M059J (cell line): ENCODE results near the gene HLF. TPM values are rescaled to one million over a fixed set of nuclear protein-coding genes. Genes with fewer than 3 reads are reported as not detected.
A peak's percentile ranks its signal among the peaks of the same experiment; 100 is the strongest.

Experiments
- DNase-seq: peaks from one replicate; pipeline ENCODE4 v3.0.0-alpha.2; 2012; ENCODE audit warnings: low read depth
- total RNA-seq: library from RNA; depleted of rRNA; stranded (reverse); fragments of >200 nt; shearing (Covaris generic); gene quantifications from 2 replicates; pipeline ENCODE4 v1.2.3, GENCODE V29; 2014

The HLF gene
- total RNA-seq, 1 experiment from 2014 or later, result 5.3 TPM

GRCh38 chr17:55275894-55276804, 11.4 kb downstream of the HLF start:
- DNase-seq, result peak; percentile 96

DNA sequence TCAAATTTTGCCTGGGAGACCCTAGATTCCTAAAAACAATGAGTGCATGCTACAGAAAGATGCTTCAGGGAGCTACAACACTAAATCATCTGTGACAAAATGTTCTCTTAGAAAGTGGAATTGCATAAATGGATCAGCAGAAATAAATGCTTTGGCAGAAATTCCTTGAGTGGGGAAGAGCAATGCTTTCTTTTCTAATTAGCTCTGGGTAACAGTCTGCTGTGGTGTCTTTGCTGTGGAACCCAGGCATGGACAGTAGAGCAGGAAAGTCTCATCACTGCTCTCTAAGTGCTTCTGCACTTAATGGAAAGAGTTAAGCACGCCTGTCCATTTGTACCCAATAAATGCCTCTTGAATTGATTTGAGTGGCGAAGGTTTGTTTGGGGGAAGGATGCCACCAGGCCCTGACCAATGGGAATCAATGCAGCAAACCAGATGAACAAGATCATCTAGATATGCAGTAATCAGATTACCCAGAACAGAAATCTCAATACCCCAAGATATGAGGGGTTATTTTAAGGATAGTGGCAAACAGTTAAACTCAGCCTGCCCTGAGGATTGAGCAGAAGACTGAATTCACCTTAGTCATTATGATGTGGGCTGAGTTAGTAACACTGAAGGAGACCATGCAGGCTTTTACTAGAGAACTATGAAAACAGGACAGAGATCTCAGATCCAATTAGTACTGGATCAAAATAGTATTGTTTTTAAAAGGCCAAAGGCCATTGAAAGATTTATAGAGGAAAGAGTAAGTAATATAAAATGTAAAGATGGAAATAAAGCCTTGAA, 13.6 kb downstream of the HLF start:
- DNase-seq, result no peak

DNA sequence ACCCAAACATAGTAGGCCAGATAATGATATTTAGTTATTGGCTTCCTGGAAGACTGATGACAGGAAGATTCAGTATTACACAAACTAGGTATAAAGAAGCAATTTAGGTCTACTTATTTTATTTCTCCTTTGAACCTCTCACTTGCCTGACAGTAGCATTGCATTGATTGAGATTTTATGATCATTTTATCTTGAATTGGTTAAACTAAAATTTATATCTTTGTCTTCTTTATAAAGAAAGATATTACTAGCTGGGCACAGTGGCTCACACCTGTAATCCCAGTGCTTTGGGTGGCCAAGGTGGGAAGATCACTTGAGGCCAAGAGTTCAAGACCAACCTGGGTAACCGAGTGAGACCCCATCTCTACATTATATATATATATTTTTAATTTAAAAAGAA, 14.4 kb downstream of the HLF start:
- DNase-seq, result no peak

DNA sequence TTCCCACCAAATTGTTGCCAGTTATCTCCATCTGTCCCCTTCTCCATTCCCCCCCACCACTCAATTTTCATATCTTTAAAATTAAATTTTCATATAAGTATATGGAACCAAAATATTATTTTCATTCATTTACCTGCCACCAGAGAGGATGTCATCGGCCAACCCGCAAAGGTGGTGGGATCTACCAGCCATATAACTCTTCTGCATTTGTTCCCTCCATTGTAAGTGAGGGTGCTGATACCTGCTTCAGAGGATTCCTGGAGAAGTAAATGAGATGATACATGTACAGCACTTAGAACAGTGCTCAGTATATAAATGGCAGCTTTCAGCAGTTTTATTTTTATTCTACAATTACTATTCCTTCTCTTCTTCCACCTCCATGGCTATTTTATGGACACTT, 15.0 kb downstream of the HLF start:
- DNase-seq, result no peak

DNA sequence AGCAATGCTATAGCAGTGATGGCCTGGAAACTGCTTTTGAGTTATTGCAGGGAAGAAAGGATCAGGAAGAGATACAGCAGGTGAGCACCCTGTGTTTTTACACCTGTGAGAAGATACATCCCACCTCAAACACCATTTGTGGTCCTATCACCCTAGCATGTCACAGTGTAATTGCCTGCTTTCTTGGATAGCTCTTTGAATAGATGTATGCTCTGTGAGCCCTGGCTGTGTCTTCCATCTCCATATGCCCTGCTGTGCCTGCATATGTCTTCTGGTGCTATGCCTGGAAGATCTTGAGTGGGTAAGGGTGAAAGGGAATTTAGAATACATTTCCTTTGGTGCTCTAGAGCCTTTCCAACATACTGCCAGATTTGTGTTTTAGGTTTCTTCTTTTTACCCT, 15.5 kb downstream of the HLF start:
- no peak for DNase-seq

DNA sequence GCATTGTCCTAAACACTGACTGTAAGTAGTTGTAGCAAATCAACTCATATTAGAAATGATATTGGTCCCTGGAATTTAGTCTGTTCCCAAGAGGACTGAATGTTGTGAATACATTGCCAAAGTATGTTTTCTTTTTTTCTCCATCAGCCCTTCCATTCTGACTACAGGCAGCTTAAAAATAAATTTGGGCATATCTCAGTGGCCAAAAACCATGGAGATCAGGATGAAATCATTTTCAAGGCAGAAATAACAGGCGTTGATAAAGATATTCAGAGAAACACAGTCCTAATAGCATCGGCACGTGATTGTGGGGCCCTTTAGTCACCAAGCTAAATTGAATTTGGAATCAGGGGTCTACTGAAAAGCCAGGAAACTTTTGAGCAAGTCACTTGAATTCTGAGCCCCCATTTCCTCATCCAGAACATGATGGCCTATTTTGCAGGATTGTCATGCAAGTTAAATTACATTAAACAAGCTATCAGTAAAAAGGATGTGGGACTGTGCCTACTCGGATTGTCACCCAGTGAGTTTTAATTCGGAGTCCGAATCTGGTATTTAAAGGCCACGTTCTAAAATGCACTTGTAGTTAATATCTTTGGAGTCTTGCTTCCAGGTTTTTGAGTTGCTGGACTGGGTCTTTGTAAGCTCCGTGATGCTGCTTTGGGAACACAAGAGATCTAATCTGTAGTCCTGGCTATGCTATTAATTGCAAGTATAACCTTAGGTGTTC, 17.1 kb downstream of the HLF start:
- DNase-seq, result no peak

DNA sequence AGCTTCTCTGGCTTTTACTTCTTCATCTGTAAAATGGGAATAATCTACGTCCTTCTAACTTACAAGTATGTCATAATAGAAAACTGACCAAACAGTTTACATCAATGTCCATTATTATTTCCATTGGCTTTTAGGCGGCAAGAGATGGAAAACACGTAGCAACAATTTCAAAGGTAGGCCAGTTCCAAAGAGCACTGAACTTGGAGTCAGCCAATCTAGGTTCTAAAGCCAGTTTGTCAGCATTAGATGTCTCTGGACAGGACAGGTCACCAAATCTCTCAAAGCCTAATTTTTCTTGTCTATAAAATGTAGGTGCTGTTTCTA, 17.6 kb downstream of the HLF start:
- no peak for DNase-seq

- DNase-seq, result no peak
These were observed 18.0 kb downstream of the HLF start for GRCh38 chr17:55282741-55283140.

DNA sequence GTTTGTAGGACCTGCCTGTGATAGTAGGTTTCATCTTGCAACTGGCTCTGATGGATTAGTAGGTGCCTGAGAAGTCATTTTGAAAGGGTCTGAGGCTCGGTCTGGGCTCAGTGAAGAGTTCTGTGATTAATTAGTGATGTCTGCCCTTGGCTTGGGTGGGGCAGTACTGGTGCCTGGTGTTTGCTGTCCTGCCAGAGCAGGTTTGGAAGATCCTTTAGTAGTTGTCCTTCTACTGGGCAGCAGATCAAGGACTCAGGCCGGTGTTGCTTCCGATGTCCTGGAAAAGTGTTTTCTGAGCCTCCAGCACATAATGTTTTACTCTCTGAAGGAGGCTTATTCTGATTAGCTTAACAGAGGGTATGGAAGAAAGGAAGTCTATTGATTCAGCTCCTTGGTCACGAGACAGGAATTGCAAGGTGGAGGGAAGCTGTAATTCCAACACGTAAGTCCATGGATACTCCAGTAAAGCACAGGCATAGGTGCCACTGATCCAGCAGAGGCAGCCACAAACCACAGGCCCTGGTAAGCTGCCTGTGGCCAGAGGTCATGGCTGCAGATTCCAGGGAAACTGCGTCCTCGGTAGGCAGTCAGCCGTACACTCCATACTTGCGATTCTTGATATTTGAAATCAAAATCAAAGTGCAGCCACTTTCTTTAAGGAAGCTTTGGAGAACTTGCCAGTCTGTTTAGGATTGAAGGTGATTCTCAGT, 18.7 kb downstream of the HLF start:
- peak; percentile 54 for DNase-seq

GRCh38 chr17:55284001-55284884, 19.5 kb downstream of the HLF start:
- no peak for DNase-seq

DNA sequence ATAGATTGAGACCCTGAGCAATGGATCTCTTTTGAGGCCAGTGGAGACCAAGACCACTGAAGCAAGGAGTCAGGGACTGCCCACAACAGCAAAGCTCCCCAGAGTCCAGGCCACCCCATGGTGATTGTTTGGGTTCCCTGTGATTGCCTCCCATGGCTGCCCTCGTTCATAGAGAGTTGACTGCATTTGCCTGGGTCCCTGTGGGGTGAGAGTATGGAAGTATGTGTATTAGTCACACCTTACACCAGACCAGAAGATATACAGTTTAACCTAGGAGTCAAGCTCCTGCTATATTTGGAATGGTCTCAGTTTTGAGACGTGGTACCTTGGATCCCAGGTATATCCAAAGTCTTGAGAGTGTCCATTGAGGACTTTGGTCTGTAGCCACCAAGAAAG, 20.2 kb downstream of the HLF start:
- DNase-seq, result peak; percentile 20

DNA sequence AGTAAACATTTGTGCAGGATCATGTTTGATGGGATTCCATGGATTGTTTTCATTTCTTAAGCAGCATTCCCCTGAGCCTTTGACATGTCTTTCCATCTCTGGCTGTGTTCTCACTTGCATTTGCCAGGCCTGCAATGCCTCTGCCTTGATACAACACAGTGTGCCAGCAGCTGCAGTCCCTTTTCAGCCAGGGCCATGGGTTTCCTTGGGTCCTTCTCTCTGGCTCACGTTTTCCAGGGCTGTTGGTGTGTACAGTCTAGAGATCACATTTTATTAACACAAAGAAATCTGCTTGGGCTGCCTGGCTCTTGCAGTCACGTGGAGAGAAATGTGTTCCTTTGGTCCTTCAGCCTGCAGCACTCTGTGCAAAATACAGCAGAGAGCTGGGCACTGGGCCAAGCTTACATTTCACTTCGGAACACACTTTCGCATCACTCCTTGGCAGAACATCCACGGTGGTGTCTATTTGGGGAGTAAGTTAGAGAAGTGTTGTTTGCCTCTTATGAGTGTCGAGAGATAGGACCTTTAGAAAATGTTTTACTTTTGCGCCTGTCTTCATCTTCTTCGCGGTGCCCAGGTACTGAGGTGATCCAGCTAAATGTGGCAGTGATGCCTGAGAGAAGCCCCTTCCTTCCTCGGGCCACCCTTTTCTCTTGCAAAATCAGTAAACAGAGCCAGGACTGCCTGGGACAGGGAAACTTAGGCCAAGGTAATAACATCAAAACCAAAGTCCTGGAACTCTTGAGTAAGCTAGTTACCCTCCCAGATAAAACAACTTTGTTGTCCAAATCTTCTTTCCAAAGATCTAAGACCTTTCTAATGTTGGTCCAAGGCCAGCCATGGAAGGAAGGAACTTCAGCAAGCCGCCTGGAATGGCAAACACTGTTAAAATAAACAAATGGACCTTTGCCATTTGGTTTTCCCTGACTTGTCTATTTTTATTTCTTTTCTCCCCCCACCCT, 20.9 kb downstream of the HLF start:
- DNase-seq, result peak; percentile 82

DNA sequence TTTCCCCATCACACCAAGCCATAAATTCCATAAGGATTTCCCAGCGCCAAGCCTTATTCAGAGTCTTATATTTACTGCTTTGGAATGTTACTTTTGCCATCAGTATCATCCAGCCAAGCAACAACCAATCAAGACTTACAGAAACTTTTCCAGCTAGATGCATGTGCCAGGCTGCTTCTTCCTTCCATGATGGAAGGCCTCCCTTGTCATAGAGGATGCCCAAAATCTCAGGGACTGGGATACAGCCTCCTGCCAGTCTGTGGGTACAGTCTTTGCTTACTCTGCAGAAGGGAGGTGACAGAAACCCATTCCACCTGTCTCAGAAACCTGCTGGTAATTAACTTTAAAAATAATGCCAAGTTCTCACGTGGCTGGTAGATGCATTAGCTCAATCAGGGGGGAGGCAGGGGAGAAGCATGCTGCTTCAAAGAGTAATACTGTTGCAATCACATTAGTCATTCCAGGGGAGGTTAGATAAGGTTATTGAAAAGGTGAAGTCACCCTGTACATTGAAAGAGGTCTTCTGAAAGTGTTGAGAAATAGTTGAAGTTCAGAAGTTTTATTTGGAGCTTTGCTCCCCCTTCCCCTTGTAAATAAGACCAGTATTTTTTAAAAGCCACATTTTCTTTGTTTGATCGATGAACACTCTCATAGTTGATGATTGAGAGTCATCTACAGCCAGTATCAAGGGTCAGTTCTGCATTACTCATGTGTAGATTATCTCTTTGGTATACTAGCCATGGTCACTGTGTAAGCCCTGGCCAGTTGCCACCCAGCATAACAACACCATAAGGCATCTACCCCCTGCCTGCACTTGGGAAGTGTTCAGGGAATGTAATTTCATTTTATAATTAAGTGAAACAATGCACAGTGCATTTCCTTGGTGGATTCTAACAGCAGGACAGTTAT, 22.2 kb downstream of the HLF start:
- DNase-seq, result peak; percentile 84

GRCh38 chr17:55288356-55289105, 23.8 kb downstream of the HLF start:
- no peak for DNase-seq

GRCh38 chr17:55289106-55289446, 24.3 kb downstream of the HLF start:
- DNase-seq, result no peak

GRCh38 chr17:55289978-55290377, 25.2 kb downstream of the HLF start:
- DNase-seq, result no peak

DNA sequence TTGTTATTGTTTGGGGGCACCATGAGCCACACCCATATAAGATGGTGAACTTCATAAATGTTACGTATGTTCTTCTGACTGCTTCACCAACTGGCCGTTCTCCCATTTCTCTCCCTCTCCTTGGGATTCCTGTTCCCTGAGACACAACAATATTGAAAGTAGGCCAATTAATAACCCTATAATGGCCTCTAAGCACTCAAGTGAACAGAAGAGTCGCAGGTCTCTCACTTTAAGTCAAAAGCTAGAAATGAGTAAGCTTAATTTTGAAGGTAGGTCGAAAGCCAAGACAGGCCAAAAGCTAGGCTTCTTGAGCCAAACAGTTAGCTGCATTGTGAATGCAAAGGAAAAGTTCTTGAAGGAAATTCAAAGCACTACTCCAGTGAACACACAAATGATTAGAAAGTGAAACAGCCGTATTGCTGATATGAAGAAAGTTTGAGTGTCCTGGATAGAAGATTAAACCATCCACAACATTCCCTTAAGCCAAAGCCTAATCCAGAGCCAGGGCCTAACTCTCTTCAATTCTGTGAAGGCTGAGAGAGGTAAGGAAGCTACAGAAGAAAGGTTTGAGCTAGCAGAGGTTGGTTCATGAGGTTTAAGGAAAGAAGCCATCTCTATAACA, 25.8 kb downstream of the HLF start:
- DNase-seq, result no peak
